DND-41 (cell line): Measurements from ENCODE around the gene MYO18B.

Source experiments
- ATAC-seq: fragments of 200-7000 bp; cut with Tn5 transposase; 3 replicates; pipeline ENCODE4 v1.9.1; 2021; ENCODE audit warnings: low read depth; ENCODE audit not compliant: insufficient read depth
- DNase-seq: peaks from one replicate; pipeline ENCODE4 v3.0.0-alpha.2; 2020
- H2AFZ ChIP-seq: 2 replicates; pipeline ENCODE4 v1.6.0; 2012; ENCODE audit warnings: low read depth, low read length
- H3K27ac ChIP-seq: 2 replicates; pipeline ENCODE4 v1.5.1; 2012; ENCODE audit warnings: low read length, inconsistent platforms
- H3K27me3 ChIP-seq: fragments of 200-600 bp; sonication (generic); 2 replicates; pipeline ENCODE4 v1.6.0; 2012; ENCODE audit warnings: low read length, mild to moderate bottlenecking, inconsistent platforms; ENCODE audit not compliant: insufficient read depth, poor library complexity
- H3K36me3 ChIP-seq: 2 replicates; pipeline ENCODE4 v1.5.1; 2012; ENCODE audit warnings: low read length, inconsistent platforms; ENCODE audit not compliant: insufficient read depth
- H3K4me1 ChIP-seq: 2 replicates; pipeline ENCODE4 v1.5.1; 2012; ENCODE audit warnings: mild to moderate bottlenecking, low read length; ENCODE audit not compliant: insufficient read depth
- H3K4me2 ChIP-seq: 2 replicates; pipeline ENCODE4 v1.6.0; 2012; ENCODE audit warnings: mild to moderate bottlenecking, moderate library complexity, low read length, inconsistent platforms; ENCODE audit not compliant: insufficient read depth
- H3K4me3 ChIP-seq, 2 experiments: fragments of 200-600 bp in 1 of 2; shearing (Covaris generic) in 1 of 2; 2 replicates each; pipeline ENCODE4 v1.5.1; 2012 to 2016; ENCODE audit warnings: inconsistent platforms in 2 of 2, low read length in 2 of 2, mild to moderate bottlenecking in 2 of 2, low read depth in 1 of 2, moderate library complexity in 1 of 2
- H3K79me2 ChIP-seq: 2 replicates; pipeline ENCODE4 v1.6.0; 2012; ENCODE audit warnings: low read length, inconsistent platforms; ENCODE audit not compliant: insufficient read depth
- H3K9ac ChIP-seq: 2 replicates; pipeline ENCODE4 v1.6.0; 2012; ENCODE audit warnings: low read depth, mild to moderate bottlenecking, inconsistent platforms, low read length, moderate library complexity
- H3K9me3 ChIP-seq: 2 replicates; pipeline ENCODE4 v1.5.1; 2012; ENCODE audit warnings: low read length, moderate library complexity, mild to moderate bottlenecking, inconsistent platforms; ENCODE audit not compliant: insufficient read depth, severe bottlenecking
- H4K20me1 ChIP-seq: 2 replicates; pipeline ENCODE4 v1.6.0; 2012; ENCODE audit warnings: low read length; ENCODE audit not compliant: insufficient read depth
- EZH2 ChIP-seq: IDR thresholded peaks from 3 replicates; pipeline ENCODE4 v1.6.1; 2012; ENCODE audit warnings: borderline replicate concordance, low read depth, mild to moderate bottlenecking, moderate library complexity, low read length, inconsistent platforms; ENCODE audit not compliant: severe bottlenecking
- TF ChIP-seq, protein P1 (sequence below): IDR thresholded peaks from 2 replicates; pipeline ENCODE4 v1.5.1; 2012; ENCODE audit warnings: borderline replicate concordance, low read length, moderate library complexity, mild to moderate bottlenecking; ENCODE audit not compliant: poor library complexity, severe bottlenecking; ENCODE audit errors: extremely low read depth

Gene MYO18B

DNA sequence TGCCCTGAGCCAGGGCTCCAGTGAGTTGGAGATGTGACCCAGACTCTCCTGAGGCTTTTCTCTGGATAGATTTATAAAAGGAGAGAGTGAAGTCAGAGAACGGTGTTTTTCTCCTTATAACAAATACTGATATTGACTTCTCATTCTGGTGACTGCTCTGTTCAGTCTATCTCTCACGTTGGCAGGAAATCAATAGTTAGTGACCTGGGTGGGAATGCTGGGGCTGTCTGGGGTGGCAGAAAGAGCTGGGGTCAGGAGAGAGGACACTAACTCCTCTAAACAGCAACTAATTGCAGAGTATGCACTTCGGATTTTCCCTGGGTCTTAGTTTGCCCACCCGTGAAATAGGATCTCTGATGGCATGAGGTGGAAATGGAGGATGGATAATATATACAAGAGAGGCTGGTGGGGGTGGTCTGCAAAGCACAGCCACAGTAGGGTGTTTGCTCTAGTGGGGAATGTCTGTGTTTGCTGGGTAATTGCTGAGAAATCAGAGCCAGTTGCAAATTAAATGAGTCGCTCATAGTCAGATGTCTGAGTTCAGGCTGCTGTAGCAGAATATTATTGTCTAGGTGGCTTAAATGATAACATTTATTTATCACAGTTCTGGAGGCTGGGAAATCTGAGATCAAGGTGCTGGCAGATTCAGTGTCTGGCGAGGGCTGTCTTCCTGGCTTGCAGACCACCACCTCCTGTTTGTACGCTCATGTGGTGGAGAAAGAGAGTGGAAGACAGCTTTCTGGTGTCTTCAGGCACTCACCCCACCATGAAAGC is 167.8 kb downstream of the MYO18B start:
- H3K9me3 ChIP-seq = no peaks in the 10 kb centered on the region
- no peak overlapping the region for H3K9ac ChIP-seq
- no peak overlapping the region for H3K4me2 ChIP-seq
- H3K36me3 ChIP-seq = no peaks in the 10 kb centered on the region
- no peak for TF ChIP-seq EZH2
- TF ChIP-seq, protein P1, sequence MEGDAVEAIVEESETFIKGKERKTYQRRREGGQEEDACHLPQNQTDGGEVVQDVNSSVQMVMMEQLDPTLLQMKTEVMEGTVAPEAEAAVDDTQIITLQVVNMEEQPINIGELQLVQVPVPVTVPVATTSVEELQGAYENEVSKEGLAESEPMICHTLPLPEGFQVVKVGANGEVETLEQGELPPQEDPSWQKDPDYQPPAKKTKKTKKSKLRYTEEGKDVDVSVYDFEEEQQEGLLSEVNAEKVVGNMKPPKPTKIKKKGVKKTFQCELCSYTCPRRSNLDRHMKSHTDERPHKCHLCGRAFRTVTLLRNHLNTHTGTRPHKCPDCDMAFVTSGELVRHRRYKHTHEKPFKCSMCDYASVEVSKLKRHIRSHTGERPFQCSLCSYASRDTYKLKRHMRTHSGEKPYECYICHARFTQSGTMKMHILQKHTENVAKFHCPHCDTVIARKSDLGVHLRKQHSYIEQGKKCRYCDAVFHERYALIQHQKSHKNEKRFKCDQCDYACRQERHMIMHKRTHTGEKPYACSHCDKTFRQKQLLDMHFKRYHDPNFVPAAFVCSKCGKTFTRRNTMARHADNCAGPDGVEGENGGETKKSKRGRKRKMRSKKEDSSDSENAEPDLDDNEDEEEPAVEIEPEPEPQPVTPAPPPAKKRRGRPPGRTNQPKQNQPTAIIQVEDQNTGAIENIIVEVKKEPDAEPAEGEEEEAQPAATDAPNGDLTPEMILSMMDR = no peak
- H3K79me2 ChIP-seq = no peaks in the 10 kb centered on the region
- no peaks in the 10 kb centered on the region for H3K4me1 ChIP-seq
- no peak overlapping the region for H3K4me3 ChIP-seq
- no peak overlapping the region for H2AFZ ChIP-seq
- H4K20me1 ChIP-seq = no peaks in the 10 kb centered on the region
- no peak for DNase-seq
- peaks cover 17% of the 10 kb centered on the region for H3K27me3 ChIP-seq
- H3K27ac ChIP-seq = no peak overlapping the region
- no peak for ATAC-seq

DNA sequence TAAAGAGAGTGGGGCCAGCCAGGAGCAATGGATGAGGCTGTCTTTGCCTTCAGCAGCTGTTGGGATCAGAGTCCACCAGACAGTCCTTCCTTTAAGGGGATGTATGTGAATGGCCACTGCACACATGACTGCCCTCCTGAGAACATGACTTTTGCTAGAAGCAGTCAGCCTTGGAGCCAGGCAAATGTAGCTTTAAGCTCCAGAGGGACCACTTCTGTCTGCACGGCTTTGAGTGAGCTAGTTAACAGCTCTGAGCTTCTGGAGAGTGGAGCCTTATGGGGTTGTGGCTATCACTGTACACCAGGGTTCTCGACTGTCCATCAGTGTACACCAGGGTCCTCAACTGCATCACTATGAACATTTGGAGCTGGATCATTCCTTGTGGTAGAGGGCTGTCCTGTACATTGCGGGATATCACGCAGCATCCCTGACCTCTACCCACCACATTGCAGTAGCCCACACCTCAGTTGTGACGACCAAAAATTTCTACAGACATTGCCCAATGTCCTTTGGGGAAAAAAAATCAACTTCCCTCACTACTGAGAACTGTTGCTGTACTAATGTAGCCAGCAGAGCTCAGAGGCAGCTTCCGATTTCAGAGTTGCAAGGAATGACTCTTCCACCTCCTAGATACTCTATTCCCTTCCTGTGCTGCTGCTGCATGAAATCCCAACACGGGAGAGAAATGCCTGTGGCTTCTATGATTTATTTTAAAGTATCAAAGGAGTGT is 169.4 kb downstream of the MYO18B start:
- Histone ChIP-seq H3K4me3 (no peak overlapping the region), H3K9ac (no peak overlapping the region), H3K9me3 (no peaks in the 10 kb centered on the region), H3K36me3 (no peaks in the 10 kb centered on the region), H3K4me1 (no peaks in the 10 kb centered on the region), H3K27me3 (peaks cover 17% of the 10 kb centered on the region), H3K4me2 (no peak overlapping the region), H3K79me2 (no peaks in the 10 kb centered on the region), H2AFZ (no peak overlapping the region), H3K27ac (no peak overlapping the region), H4K20me1 (no peaks in the 10 kb centered on the region)
- no peak for TF ChIP-seq EZH2
- TF ChIP-seq, protein P1 = no peak
- ATAC-seq (no peak), DNase-seq (no peak)

DNA sequence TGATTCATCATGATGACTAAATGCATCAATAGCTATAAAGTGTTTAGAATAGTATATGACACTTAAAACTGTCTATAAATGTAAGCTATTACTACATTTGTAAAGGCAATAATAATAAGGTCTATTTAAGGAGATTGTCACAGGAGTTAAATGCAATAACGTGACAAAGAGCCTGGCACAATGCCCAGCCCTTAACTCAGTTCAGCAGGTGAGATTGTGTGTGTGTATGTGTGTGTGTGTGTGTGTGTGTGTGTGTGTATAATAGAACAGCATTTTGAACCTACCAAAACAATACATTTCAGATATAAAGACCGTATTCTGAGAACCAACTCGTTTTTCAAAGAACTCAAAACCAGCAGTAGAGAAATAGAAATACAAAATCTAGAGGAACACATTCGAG is 177.5 kb downstream of the MYO18B start:
- no peak overlapping the region for H3K9ac ChIP-seq
- no peaks in the 10 kb centered on the region for H4K20me1 ChIP-seq
- H3K4me1 ChIP-seq = no peaks in the 10 kb centered on the region
- TF ChIP-seq, protein P1 = no peak
- no peak for TF ChIP-seq EZH2
- DNase-seq (no peak), ATAC-seq (no peak)
- H3K9me3 ChIP-seq = no peaks in the 10 kb centered on the region
- no peak overlapping the region for H3K27ac ChIP-seq
- H3K27me3 ChIP-seq = peaks cover 12% of the 10 kb centered on the region
- no peak overlapping the region for H3K4me3 ChIP-seq
- H2AFZ ChIP-seq = no peak overlapping the region
- H3K4me2 ChIP-seq = no peak overlapping the region
- no peaks in the 10 kb centered on the region for H3K79me2 ChIP-seq
- no peaks in the 10 kb centered on the region for H3K36me3 ChIP-seq
